ENCODE data around the gene CAMK1D.

- no peak for TF ChIP-seq CTCF (IDR thresholded peaks at IDR 0.05 in 4 of 5, conservative IDR thresholded peaks at IDR 0.05 in 1 of 5)
- TF ChIP-seq POLR2A (IDR thresholded peaks at IDR 0.05) = no peak
Observed at GRCh38 chr10:12538491-12538995, 189.2 kb downstream of the CAMK1D start.

Measured in gastrocnemius medialis (tissue), 4 donors.